H1 (cell line): ENCODE results near the gene FOXC2. TPM values are rescaled to one million over a fixed set of nuclear protein-coding genes. Genes with fewer than 3 reads are reported as not detected.

Experiments
- polyA plus RNA-seq, 7 experiments: library from polyadenylated mRNA; depleted of rRNA in 3 of 7; stranded (reverse) in 5 of 7; unstranded in 2 of 7; fragments of >200 nt in 5 of 7; fragments of 200-250 nt in 2 of 7; gene quantifications; 1 replicate in 5 of 7; 2 replicates in 1 of 7; 4 replicates in 1 of 7; pipeline versions ENCODE4 v1.2.1 to v1.2.3, GENCODE V29; 2011 to 2013; ENCODE audit warnings: missing spikeins in 2 of 7, mixed read lengths in 2 of 7
- total RNA-seq: library from RNA; stranded (reverse); fragmentation: NEBNext Ultra II Directional; extraction: Animal tissue kit (Norgen Biotek cat#: 25700); gene quantifications from 2 replicates; pipeline ENCODE4 v1.2.1, GENCODE V29; 2021

The FOXC2 gene
- total and polyA plus RNA-seq, 2 of the 8 experiments (the other 6 are each of a cell fraction or from before 2014, with no cell fraction given), result 0.09 TPM; not detected in 1

Other genes starting within 250 kb of the FOXC2 start
- not detected in 2 replicates for gene FOXF1, start 56.3 kb upstream of the FOXC2 start, total RNA-seq
- gene FOXF1, start 56.3 kb upstream of the FOXC2 start, polyA plus RNA-seq (2011; rRNA removed), result 0.02 TPM in 1 of 2 replicates, not detected in the other
- gene MTHFSD, start 11.6 kb upstream of the FOXC2 start, total RNA-seq, result 9.8 and 10.8 TPM in 2 replicates
- 7.1 and 11.0 TPM in 2 replicates for gene MTHFSD, start 11.6 kb upstream of the FOXC2 start, polyA plus RNA-seq (2011; rRNA removed)
- 0.29 TPM in 1 of 2 replicates, not detected in the other for gene FOXL1, start 11.7 kb downstream of the FOXC2 start, total RNA-seq
- 0.03 and 0.09 TPM in 2 replicates for gene FOXL1, start 11.7 kb downstream of the FOXC2 start, polyA plus RNA-seq (2011; rRNA removed)